Gastroesophageal sphincter (tissue), 3 donors: Measurements from ENCODE around the gene SPAG16.

Source experiments
- CTCF ChIP-seq, 4 experiments: fragments of 200-600 bp in 2 of 4; fragments of 450-650 bp in 2 of 4; sonication (generic) in 1 of 4; IDR thresholded peaks; one replicate each; pipeline ENCODE4 v1.5.1; 2017 to 2019; ENCODE audit warnings: antibody characterized with exemption in 4 of 4, mild to moderate bottlenecking in 2 of 4, moderate library complexity in 2 of 4
- POLR2A ChIP-seq, 2 donors: fragments of 450-650 bp; IDR thresholded peaks; one replicate each; pipeline ENCODE4 v1.6.1; 2017; ENCODE audit warnings: antibody characterized with exemption in 2 of 2, mild to moderate bottlenecking in 2 of 2, moderate library complexity in 1 of 2

DNA sequence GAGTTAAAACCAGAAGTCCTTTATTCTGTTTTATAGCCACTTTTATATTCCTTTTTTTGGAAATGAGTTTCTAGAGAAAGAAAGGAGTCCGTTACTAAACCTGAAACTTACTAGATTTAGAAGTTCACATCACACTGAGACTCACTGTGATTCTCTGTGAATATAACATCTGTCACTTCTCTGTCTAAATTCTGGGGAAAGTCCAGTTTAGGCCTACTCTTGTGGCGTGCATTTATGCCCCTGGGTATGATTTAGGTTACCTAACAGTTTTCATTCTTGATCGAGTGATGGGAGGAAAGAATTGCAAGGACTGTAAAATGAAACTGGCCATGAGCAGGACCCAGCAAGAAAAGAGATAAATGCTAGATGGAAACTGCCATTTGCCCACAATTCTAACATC is 449.6 kb downstream of the SPAG16 start:
- TF ChIP-seq POLR2A (IDR thresholded peaks at IDR 0.05), result no peak
- TF ChIP-seq CTCF (IDR thresholded peaks at IDR 0.05), result no peak
